GM15510 (cell line): ENCODE measurements around the gene CEP70.

Experiments
- POLR2A ChIP-seq: IDR thresholded peaks from 3 replicates; pipeline ENCODE4 v1.6.1; 2011; ENCODE audit warnings: borderline replicate concordance; ENCODE audit not compliant: insufficient read length; ENCODE audit errors: extremely low read depth

The CEP70 gene

GRCh38 chr3:138594150-138594934 is at the start of gene CEP70:
TSS of gene CEP70 (minus strand) at chr3:138594260. CDS start at chr3:138572927, 21,333 bp downstream.
- peak; percentile 47 for TF ChIP-seq POLR2A

- TF ChIP-seq POLR2A = no peak
These were observed 48.8 kb upstream of the CEP70 start for GRCh38 chr3:138642927-138643253.

- TF ChIP-seq POLR2A = no peak
These were observed 48.3 kb upstream of the CEP70 start for GRCh38 chr3:138642226-138642926.

GRCh38 chr3:138640537-138640936 is 46.5 kb upstream of the CEP70 start:
- no peak for TF ChIP-seq POLR2A

GRCh38 chr3:138638641-138639040 is 44.6 kb upstream of the CEP70 start:
- TF ChIP-seq POLR2A = no peak

- no peak for TF ChIP-seq POLR2A
These were observed 35.5 kb upstream of the CEP70 start for GRCh38 chr3:138629526-138629925.

GRCh38 chr3:138625707-138626365 is 31.8 kb upstream of the CEP70 start:
- no peak for TF ChIP-seq POLR2A

- TF ChIP-seq POLR2A = no peak
These were observed 30.5 kb upstream of the CEP70 start for GRCh38 chr3:138624518-138624917.

- TF ChIP-seq POLR2A = no peak
These were observed 26.4 kb upstream of the CEP70 start for GRCh38 chr3:138620431-138620830.

- no peak for TF ChIP-seq POLR2A
These were observed 21.4 kb upstream of the CEP70 start for GRCh38 chr3:138615462-138615861.

- no peak for TF ChIP-seq POLR2A
These were observed 15.8 kb upstream of the CEP70 start for GRCh38 chr3:138609898-138610266.

- peak; percentile 33 for TF ChIP-seq POLR2A
These were observed 14.5 kb upstream of the CEP70 start, which contains the start of gene FAIM for GRCh38 chr3:138608322-138609135. TSS of gene FAIM (plus strand) at chr3:138608771. CDS start at chr3:138619727, 10,956 bp downstream.

GRCh38 chr3:138600100-138600745 is 6.2 kb upstream of the CEP70 start:
- TF ChIP-seq POLR2A = no peak

GRCh38 chr3:138598534-138598933 is 4.5 kb upstream of the CEP70 start:
- no peak for TF ChIP-seq POLR2A
